C4-2B (cell line): ENCODE measurements around the gene SETBP1.

ENCODE experiments used
- H3K27ac ChIP-seq: fragments of 450-650 bp; 2 replicates; pipeline ENCODE4 v1.5.1; 2017
- CTCF ChIP-seq: fragments of 450-650 bp; conservative IDR thresholded peaks from 2 replicates; pipeline ENCODE4 v1.5.1; 2017; ENCODE audit warnings: mild to moderate bottlenecking
- ZFX ChIP-seq: fragments of 450-650 bp; IDR thresholded peaks from 2 replicates; pipeline ENCODE4 v1.6.1; 2017

Gene SETBP1

DNA sequence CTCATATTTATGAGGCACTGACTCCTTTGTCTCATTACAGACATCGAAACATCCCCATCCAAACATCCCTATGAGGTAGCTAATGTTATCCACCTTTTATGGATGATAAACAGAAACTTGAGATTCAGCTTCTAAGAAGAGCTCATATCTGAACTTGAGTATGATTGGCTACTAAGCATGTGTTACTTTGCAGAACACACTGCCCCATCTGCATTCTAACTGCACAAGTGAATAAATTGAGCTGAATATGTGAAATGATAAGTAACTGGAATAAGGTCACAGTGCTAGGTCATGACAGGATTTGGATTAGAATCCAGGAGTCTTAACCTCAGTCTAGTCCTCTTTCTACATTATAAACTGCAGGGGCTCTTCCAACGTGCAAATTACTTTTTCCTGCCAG, 172.7 kb downstream of the SETBP1 start:
- H3K27ac ChIP-seq = no peak overlapping the region
- TF ChIP-seq CTCF (no peak), ZFX (no peak)

- TF ChIP-seq ZFX (no peak), CTCF (no peak)
- H3K27ac ChIP-seq = no peak overlapping the region
Measured at GRCh38 chr18:44855681-44856080, 175.0 kb downstream of the SETBP1 start.

GRCh38 chr18:44856157-44856556, 175.5 kb downstream of the SETBP1 start:
- H3K27ac ChIP-seq = no peak overlapping the region
- no peak for TF ChIP-seq ZFX
- TF ChIP-seq CTCF = no peak

- no peak overlapping the region for H3K27ac ChIP-seq
- no peak for TF ChIP-seq CTCF
- TF ChIP-seq ZFX = no peak
Measured at GRCh38 chr18:44857081-44857480, 176.4 kb downstream of the SETBP1 start.

- H3K27ac ChIP-seq = no peak overlapping the region
- TF ChIP-seq ZFX (no peak), CTCF (no peak)
Measured at GRCh38 chr18:44857744-44858491, 177.2 kb downstream of the SETBP1 start.

GRCh38 chr18:44859263-44859662, 178.6 kb downstream of the SETBP1 start:
- no peak overlapping the region for H3K27ac ChIP-seq
- no peak for TF ChIP-seq ZFX
- TF ChIP-seq CTCF = no peak

GRCh38 chr18:44859751-44860439, 179.2 kb downstream of the SETBP1 start:
- no peak overlapping the region for H3K27ac ChIP-seq
- no peak for TF ChIP-seq ZFX
- no peak for TF ChIP-seq CTCF
